Heart left ventricle (tissue), 16 donors: ENCODE results near the gene SMTNL2. TPM values are rescaled to one million over a fixed set of nuclear protein-coding genes. Genes with fewer than 3 reads are reported as not detected.

Source experiments
- ATAC-seq, 4 donors: fragments of 200-7000 bp; cut with Tn5 transposase; one replicate each; pipeline ENCODE4 v1.9.1; 2020 to 2022; ENCODE audit warnings: moderate library complexity in 4 of 4, mild to moderate bottlenecking in 3 of 4, moderate number of reproducible peaks in 1 of 4
- DNase-seq, 5 donors: peaks; one replicate each; pipeline ENCODE4 v3.0.0-alpha.2; 2020
- H3K27ac ChIP-seq, 12 donors: fragments of 200-600 bp; sonication (generic) in 4 of 12; one replicate each; pipeline versions ENCODE4 v1.5.0 to v1.8.0; 2016 to 2022; ENCODE audit warnings: mild to moderate bottlenecking in 2 of 12
- H3K27me3 ChIP-seq, 9 donors: fragments of 200-600 bp; sonication (generic) in 2 of 9; one replicate each; pipeline versions ENCODE4 v1.5.1 to v1.8.0; 2016 to 2022; ENCODE audit warnings: mild to moderate bottlenecking in 3 of 9
- H3K36me3 ChIP-seq, 9 donors: fragments of 200-600 bp; sonication (generic) in 2 of 9; one replicate each; pipeline versions ENCODE4 v1.5.0 to v1.8.0; 2018 to 2022; ENCODE audit warnings: mild to moderate bottlenecking in 2 of 9
- H3K4me1 ChIP-seq, 12 donors: fragments of 200-600 bp; sonication (generic) in 4 of 12; one replicate each; pipeline versions ENCODE4 v1.5.0 to v1.8.0; 2016 to 2022; ENCODE audit warnings: mild to moderate bottlenecking in 3 of 12
- H3K4me3 ChIP-seq, 12 donors: fragments of 200-600 bp; sonication (generic) in 4 of 12; one replicate each; pipeline versions ENCODE4 v1.5.0 to v1.8.0; 2017 to 2022; ENCODE audit warnings: mild to moderate bottlenecking in 9 of 12, moderate library complexity in 4 of 12
- H3K9me3 ChIP-seq, 12 donors: fragments of 200-600 bp; sonication (generic) in 4 of 12; one replicate each; pipeline versions ENCODE4 v1.5.0 to v1.8.0; 2016 to 2022; ENCODE audit warnings: mild to moderate bottlenecking in 1 of 12
- POLR2A ChIP-seq, 2 donors: fragments of 450-650 bp; IDR thresholded peaks; one replicate each; pipeline ENCODE4 v1.6.1; 2017; ENCODE audit warnings: antibody characterized with exemption in 2 of 2, mild to moderate bottlenecking in 2 of 2, moderate library complexity in 2 of 2
- WGBS, 4 donors: extraction: QIAGEN DNeasy Blood & Tissue Kit in 2 of 4; methylation state at CpG; one replicate each; pipeline versions ENCODE4 v1.1.5 to v1.1.7; 2013 to 2018; 5-methylcytosine and 5-hydroxymethylcytosine counted together
- intact Hi-C, 10 donors: fragments of 100-400 bp; cut with DNase I; formaldehyde crosslinking; loops; one replicate each; pipeline versions ENCODE4 v1.11.1 to v1.14.2; 2022
- polyA plus RNA-seq, 2 donors: library from polyadenylated mRNA; stranded (reverse); fragments of 200-250 nt; gene quantifications; one replicate each; pipeline ENCODE4 v1.2.3, GENCODE V29; 2013
- total RNA-seq, 9 donors: library from RNA; depleted of rRNA in 2 of 9; stranded (reverse); fragments of >200 nt in 2 of 9; fragmentation: NEBNext Ultra II Directional in 3 of 9; extraction: Animal tissue kit (Norgen Biotek cat#: 25700) in 3 of 9; gene quantifications; one replicate each; pipeline versions ENCODE4 v1.1.0 to v1.2.4, GENCODE V29; 2016 to 2023
- TF ChIP-seq, protein P1 (sequence below), 12 donors: fragments of 200-600 bp; sonication (generic) in 4 of 12; IDR thresholded peaks; one replicate each; pipeline versions ENCODE4 v1.5.0 to v1.8.0; 2018 to 2022; ENCODE audit warnings: antibody characterized with exemption in 12 of 12, mild to moderate bottlenecking in 5 of 12
- donor health status: ischemic (EF 13 %, LVEDD 7.1; RV severe dilation, severe dysfunction).
- donor health status: healthy with polysubstance abuse.
- donor health status: DM: no; HTN: yes; CAD: no.
- donor health status: DM: no; HTN: no; CAD: no.
- donor health status: ischemic (EF 25% LVEDD 6.9; RV normal size, moderate dysfunction).
- donor health status: ischemic (EF 25% LVEDD 5.7; RV mildly dilated, moderate dysfunction).
- donor health status: healthy.
- donor health status: DM: yes; HTN: yes; CAD: no.
- donor health status: ischemic (EF 35%, LVEDD 5.7; RV mildly dilated, moderate dysfunction).
- donor health status: nonischemic (EF 11% LVEDD 7.7; RV severe dilation, severe dysfunction).
- donor health status: DM: yes; HTN: yes; CAD: no.
- donor health status: PGD.
- donor health status: ischemic (EF 29% LVEDD 5.4; RV normal size, mild dysfunction).
- donor health status: nonischemic (EF 23%, LVEDD 6.1; RV moderate dilation, normal function).

SMTNL2 gene
- total and polyA plus RNA-seq, 11 donors: 2.1 to 47.5 (median 15.6) TPM

DNA sequence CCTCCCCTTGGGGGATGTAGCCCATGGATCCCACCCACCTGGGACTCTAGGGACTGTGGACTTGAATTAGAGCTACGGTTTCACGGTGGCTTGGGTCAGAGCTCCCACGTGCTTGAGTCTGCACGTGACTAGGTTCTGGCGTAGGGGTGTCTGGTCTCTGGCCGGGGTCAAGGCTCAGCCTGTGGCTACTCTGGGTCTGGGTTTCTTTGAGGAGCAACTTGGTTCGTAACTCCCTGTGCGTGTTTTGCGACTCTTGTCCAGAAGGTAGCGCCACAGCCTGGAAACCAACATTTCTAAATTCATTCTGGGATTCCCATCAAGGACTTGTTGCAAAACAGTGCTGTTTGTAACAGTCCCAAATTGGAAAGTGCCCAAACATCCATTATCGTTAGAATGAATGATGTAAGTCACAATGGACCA lies 23.5 kb upstream of the SMTNL2 start:
- WGBS, 4 donors: 66 to 70% (median 67%) methylated on average over 6 to 11 of the region's 11 CpGs
- Histone ChIP-seq H3K4me1 (peaks cover 0 to 20% (median 7%) of the 10 kb centered on the region in 12 donors), H3K27me3 (no peaks in the 10 kb centered on the region), H3K4me3 (no peak overlapping the region), H3K36me3 (no peaks in the 10 kb centered on the region), H3K9me3 (no peaks in the 10 kb centered on the region), H3K27ac (no peak overlapping the region)
- intact Hi-C loops: loop anchor here in 3 of 10 donors (5.0 to 10.0 kb wide), 3 partner anchors 139 to 334 kb away; partner anchors contain the start of gene C17orf107 (in 1 of the 3)
- ATAC-seq: no peak
- DNase-seq: peak in 1 of 5 donors; percentile 14
- TF ChIP-seq POLR2A (IDR thresholded peaks at IDR 0.05): no peak
- TF ChIP-seq, protein P1, sequence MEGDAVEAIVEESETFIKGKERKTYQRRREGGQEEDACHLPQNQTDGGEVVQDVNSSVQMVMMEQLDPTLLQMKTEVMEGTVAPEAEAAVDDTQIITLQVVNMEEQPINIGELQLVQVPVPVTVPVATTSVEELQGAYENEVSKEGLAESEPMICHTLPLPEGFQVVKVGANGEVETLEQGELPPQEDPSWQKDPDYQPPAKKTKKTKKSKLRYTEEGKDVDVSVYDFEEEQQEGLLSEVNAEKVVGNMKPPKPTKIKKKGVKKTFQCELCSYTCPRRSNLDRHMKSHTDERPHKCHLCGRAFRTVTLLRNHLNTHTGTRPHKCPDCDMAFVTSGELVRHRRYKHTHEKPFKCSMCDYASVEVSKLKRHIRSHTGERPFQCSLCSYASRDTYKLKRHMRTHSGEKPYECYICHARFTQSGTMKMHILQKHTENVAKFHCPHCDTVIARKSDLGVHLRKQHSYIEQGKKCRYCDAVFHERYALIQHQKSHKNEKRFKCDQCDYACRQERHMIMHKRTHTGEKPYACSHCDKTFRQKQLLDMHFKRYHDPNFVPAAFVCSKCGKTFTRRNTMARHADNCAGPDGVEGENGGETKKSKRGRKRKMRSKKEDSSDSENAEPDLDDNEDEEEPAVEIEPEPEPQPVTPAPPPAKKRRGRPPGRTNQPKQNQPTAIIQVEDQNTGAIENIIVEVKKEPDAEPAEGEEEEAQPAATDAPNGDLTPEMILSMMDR (IDR thresholded peaks at IDR 0.05): no peak

DNA sequence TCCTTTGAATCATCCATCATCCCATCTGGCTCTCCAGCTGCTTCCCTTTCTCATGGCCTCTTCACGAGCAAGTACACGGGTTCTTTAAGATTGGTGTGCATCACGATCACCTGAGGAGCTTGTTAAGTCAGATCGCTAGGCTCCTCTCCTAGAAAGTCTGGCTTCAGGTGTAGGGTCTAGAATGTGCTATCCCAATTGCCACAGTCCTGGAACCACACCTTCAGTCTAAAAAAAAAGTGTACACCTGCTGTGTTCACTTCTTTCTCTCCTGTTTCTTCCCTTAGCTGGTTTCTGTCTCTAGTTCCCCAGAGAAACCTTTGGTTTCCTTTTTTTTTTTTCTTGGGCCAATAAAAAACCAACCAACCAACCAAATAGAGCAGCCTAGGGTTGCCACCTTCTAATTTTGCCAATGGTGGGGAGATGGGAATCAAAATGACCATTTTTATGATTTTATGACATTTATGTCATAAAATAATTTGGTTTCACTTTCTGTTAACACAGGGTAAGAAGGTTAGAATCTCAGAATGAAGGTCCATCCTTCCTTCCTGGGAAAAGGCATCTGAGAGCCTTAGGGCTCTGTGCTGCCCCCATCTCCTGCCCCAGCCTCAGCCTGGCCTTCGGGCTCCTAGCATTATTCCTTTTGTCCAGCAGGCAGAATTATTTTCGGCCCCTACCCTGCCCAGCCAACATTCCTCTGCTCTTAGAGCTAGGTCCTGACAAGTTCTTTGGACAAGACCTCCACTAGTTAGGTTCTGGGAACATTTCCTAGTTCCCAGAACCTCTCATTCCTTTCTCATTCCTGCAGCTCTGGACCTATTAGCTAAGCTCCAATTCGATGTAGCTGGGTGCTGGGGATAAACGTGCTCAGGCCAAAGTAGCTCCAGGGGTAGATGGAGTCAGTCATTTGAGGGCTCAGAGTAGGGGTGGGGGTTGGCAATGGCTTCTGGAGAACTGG lies 22.0 kb upstream of the SMTNL2 start:
- H3K27me3 ChIP-seq: no peaks in the 10 kb centered on the region
- intact Hi-C loops: loop anchor here in 3 of 10 donors (5.0 to 10.0 kb wide), 3 partner anchors 140 to 333 kb away; partner anchors contain the start of gene C17orf107 (in 1 of the 3)
- WGBS, 4 donors: 62 to 72% (median 68%) methylated on average over 8 of the region's 8 CpGs
- no peaks in the 10 kb centered on the region for H3K36me3 ChIP-seq
- ATAC-seq (no peak), DNase-seq (peak in 1 of 5 donors; percentile 9)
- peak overlapping the region in 4 of 12 donors; percentile 15 to 43 (median 29) for H3K27ac ChIP-seq
- H3K4me3 ChIP-seq: no peak overlapping the region
- H3K9me3 ChIP-seq: no peaks in the 10 kb centered on the region
- TF ChIP-seq, protein P1 (IDR thresholded peaks at IDR 0.05): no peak
- no peak for TF ChIP-seq POLR2A (IDR thresholded peaks at IDR 0.05)
- H3K4me1 ChIP-seq: peaks cover 0 to 19% (median 5%) of the 10 kb centered on the region in 12 donors

DNA sequence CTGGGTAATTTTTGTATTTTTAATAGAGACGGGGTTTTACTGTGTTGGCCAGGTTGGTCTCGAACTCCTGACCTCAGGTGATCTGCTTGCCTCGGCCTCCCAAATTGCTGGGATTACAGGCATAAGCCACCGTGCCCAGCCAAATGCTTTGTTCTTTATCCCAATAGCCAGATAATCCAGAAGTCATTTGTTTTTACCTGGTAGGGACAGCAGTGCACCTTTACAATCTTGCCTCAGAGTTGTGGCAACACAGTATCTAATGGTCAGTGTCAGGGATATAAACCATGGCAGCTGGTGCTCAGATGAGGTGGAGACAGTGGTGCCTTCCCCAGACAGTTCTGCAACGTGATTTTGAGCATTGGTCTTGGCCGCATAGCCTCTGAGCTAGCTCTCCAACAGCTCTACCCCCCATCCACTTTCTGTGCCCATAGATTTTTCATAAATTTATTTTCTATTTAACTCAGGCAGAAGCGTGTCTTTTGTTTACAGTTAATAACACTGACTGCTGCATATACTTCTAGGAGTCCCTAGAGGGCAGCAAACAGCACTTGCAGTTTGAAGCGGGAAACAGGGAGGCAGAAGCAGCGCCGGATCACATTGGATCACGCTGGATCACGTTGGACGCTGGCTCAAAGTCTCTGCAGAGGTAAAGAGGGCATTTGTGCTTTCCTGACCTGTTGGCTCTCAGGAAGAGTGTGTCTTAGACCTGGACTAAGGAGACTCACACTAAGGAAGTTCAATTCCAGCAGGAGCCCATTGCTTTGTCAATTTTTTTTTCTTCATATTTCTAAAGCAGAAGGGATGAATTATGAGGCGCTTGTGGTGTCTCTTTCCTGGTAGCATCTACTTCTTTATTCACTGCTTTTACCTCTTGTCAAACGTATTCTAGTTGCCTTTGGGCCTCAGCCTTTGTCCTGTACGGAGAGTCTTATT lies 18.9 kb upstream of the SMTNL2 start:
- ATAC-seq: peak; percentile 57 to 86 (median 82)
- Histone ChIP-seq H3K9me3 (no peaks in the 10 kb centered on the region), H3K27ac (peak overlapping the region in 3 of 12 donors; percentile 13 to 42 (median 16)), H3K4me3 (no peak overlapping the region), H3K4me1 (peaks cover 0 to 19% (median 5%) of the 10 kb centered on the region in 12 donors), H3K36me3 (no peaks in the 10 kb centered on the region), H3K27me3 (no peaks in the 10 kb centered on the region)
- whole genome bisulfite sequencing, 4 donors: 33 to 37% (median 34%) methylated on average over 16 of the region's 16 CpGs
- peak in 4 of 5 donors; percentile 57 to 75 (median 68) for DNase-seq
- TF ChIP-seq, protein P1 (IDR thresholded peaks at IDR 0.05): peak; percentile 72 to 92 (median 83)
- TF ChIP-seq POLR2A (IDR thresholded peaks at IDR 0.05): no peak
- intact Hi-C loops: loop anchor here (1.0 to 10.0 kb wide), 8 partner anchors 42 to 329 kb away; partner anchors contain the start of gene C17orf107 (in 1 of the 10)
